GM10248 (cell line): ENCODE results near the gene GRAMD1C.

ENCODE experiments used
- CTCF ChIA-PET: fragments of 300-600 bp; sonication (Branson Sonifier 250); formaldehyde crosslinking; extraction: SDS; loops from one replicate; lab custom pipeline; 2021; ENCODE audit warnings: antibody characterized with exemption; lab: Yijun Ruan, JAX
- POLR2A ChIA-PET: fragments of 350-650 bp; sonication (Branson Sonifier 250); formaldehyde crosslinking; extraction: SDS; loops from one replicate; lab custom pipeline; 2020; ENCODE audit warnings: antibody characterized with exemption; lab: Yijun Ruan, JAX
- DNase-seq: peaks from one replicate; pipeline ENCODE4 v3.0.0; 2012; ENCODE audit errors: extremely low spot score
- TF ChIP-seq, protein P1 (sequence below): IDR thresholded peaks from 2 replicates; pipeline ENCODE4 v1.5.1; 2012; ENCODE audit warnings: mild to moderate bottlenecking, low read depth; ENCODE audit errors: extremely low read depth, missing control alignments, control extremely low read depth

Gene GRAMD1C

GRCh38 chr3:113878403-113878802 lies 39.8 kb downstream of the GRAMD1C start:
- CTCF ChIA-PET = interaction anchor here (1.5 kb wide), 1 partner anchor 33 kb away, joined by 4 read pairs; no protein-coding TSS in a partner anchor
- DNase-seq = no peak
- TF ChIP-seq, protein P1, sequence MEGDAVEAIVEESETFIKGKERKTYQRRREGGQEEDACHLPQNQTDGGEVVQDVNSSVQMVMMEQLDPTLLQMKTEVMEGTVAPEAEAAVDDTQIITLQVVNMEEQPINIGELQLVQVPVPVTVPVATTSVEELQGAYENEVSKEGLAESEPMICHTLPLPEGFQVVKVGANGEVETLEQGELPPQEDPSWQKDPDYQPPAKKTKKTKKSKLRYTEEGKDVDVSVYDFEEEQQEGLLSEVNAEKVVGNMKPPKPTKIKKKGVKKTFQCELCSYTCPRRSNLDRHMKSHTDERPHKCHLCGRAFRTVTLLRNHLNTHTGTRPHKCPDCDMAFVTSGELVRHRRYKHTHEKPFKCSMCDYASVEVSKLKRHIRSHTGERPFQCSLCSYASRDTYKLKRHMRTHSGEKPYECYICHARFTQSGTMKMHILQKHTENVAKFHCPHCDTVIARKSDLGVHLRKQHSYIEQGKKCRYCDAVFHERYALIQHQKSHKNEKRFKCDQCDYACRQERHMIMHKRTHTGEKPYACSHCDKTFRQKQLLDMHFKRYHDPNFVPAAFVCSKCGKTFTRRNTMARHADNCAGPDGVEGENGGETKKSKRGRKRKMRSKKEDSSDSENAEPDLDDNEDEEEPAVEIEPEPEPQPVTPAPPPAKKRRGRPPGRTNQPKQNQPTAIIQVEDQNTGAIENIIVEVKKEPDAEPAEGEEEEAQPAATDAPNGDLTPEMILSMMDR = no peak
- POLR2A ChIA-PET = no interaction called here

GRCh38 chr3:113885050-113885449 lies 46.5 kb downstream of the GRAMD1C start:
- TF ChIP-seq, protein P1 = no peak
- no peak for DNase-seq
- POLR2A ChIA-PET = no interaction called here
- CTCF ChIA-PET = interaction anchor here (1.7 kb wide), 1 partner anchor 46 kb away, joined by 3 read pairs; the partner anchor contains the start of gene GRAMD1C

- POLR2A ChIA-PET = no interaction called here
- DNase-seq = no peak
- CTCF ChIA-PET = no interaction called here
- TF ChIP-seq, protein P1 = no peak
Measured at GRCh38 chr3:113890256-113890900, 51.8 kb downstream of the GRAMD1C start.

DNA sequence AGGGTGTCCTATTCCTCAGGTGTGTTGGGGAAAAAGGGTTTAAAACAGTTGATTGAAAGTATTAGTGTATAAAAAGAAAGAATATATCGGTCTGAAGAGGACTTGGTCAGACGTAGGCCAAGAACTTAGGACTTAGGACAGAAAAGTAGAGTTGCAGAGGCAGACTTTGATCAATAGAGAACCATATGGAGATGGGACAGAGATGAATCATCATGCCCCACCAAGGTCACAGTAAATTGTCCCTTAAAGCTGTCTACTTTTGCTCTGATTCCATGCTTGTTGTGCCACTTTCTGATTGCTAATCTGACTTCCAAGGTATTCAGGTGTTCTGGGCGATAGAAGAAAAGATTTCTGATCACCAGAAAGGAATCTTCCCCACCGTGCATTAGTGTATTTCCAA lies 56.3 kb downstream of the GRAMD1C start:
- TF ChIP-seq, protein P1 = no peak
- POLR2A ChIA-PET = no interaction called here
- no peak for DNase-seq
- CTCF ChIA-PET = interaction anchor here (0.9 to 4.4 kb wide), 3 partner anchors 12 to 50 kb away, joined by 3 to 16 read pairs (median 8); no protein-coding TSS in a partner anchor

GRCh38 chr3:113895964-113896363 lies 57.4 kb downstream of the GRAMD1C start:
- TF ChIP-seq, protein P1 = no peak
- ChIA-PET POLR2A (no interaction called here), CTCF (interaction anchor here (1.7 to 4.4 kb wide), 3 partner anchors 11 to 51 kb away, joined by 6 to 16 read pairs (median 8); no protein-coding TSS in a partner anchor)
- DNase-seq = no peak

- no peak for DNase-seq
- ChIA-PET CTCF (interaction anchor here (1.0 to 4.4 kb wide), 6 partner anchors 10 to 160 kb away, joined by 3 to 16 read pairs (median 5); no protein-coding TSS in a partner anchor), POLR2A (no interaction called here)
- TF ChIP-seq, protein P1 = no peak
Measured at GRCh38 chr3:113896930-113897329, 58.3 kb downstream of the GRAMD1C start.
